Measurements from ENCODE around the gene HIF1A.

- no peak for TF ChIP-seq NFRKB (IDR thresholded peaks at IDR 0.05)
- TF ChIP-seq, protein P1, sequence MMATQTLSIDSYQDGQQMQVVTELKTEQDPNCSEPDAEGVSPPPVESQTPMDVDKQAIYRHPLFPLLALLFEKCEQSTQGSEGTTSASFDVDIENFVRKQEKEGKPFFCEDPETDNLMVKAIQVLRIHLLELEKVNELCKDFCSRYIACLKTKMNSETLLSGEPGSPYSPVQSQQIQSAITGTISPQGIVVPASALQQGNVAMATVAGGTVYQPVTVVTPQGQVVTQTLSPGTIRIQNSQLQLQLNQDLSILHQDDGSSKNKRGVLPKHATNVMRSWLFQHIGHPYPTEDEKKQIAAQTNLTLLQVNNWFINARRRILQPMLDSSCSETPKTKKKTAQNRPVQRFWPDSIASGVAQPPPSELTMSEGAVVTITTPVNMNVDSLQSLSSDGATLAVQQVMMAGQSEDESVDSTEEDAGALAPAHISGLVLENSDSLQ (IDR thresholded peaks at IDR 0.05), result no peak
- TF ChIP-seq L3MBTL2 (conservative IDR thresholded peaks at IDR 0.05), result no peak
- TF ChIP-seq TARDBP (IDR thresholded peaks at IDR 0.05), result no peak
- no peak for TF ChIP-seq FOXM1 (IDR thresholded peaks at IDR 0.05; ENCODE audit: borderline replicate concordance)
Measured at GRCh38 chr14:61751475-61751989, 56.2 kb downstream of the HIF1A start.

All from HEK293T (cell line).